H1 (cell line): Measurements from ENCODE around the gene FAM193A. TPM values are rescaled to one million over a fixed set of nuclear protein-coding genes. Genes with fewer than 3 reads are reported as not detected.

ENCODE experiments used
- CTCF ChIA-PET: fragments of 300-600 bp; sonication (Branson Sonifier 250); formaldehyde crosslinking; loops from one replicate; lab custom pipeline; 2021; ENCODE audit not compliant: partially characterized antibody; lab: Charles Lee
- POLR2A ChIA-PET: fragments of 300-600 bp; sonication (Branson Sonifier 250); formaldehyde crosslinking; loops from one replicate; lab custom pipeline; 2021; ENCODE audit warnings: inconsistent platforms; ENCODE audit not compliant: partially characterized antibody; lab: Charles Lee
- DNase-seq, 2 experiments: peaks; one replicate each; pipeline versions ENCODE4 v3.0.0 to v3.0.0-alpha.2; 2010 to 2022; ENCODE audit warnings: low spot score in 2 of 2, low read depth in 1 of 2, mixed read lengths in 1 of 2
- FAIRE-seq: peaks from 2 replicates; lab custom pipeline; 2011; peaks lifted over from hg19 to GRCh38; lab: Jason Lieb, UNC
- H2AFZ ChIP-seq: 2 replicates; pipeline ENCODE4 v1.8.1; 2012; ENCODE audit warnings: low read length, inconsistent platforms
- H2AK5ac ChIP-seq: 2 replicates; pipeline ENCODE4 v1.6.1; 2013; ENCODE audit warnings: low read depth, low read length
- H2BK120ac ChIP-seq: replicated peaks from 2 replicates; pipeline ENCODE3; 2013; ENCODE audit warnings: low read depth, low read length, inconsistent platforms
- H2BK12ac ChIP-seq: 2 replicates; pipeline ENCODE4 v1.6.1; 2013; ENCODE audit warnings: low read depth, low read length
- H2BK15ac ChIP-seq: 2 replicates; pipeline ENCODE4 v1.6.1; 2013; ENCODE audit warnings: low read length
- H2BK20ac ChIP-seq: 2 replicates; pipeline ENCODE4 v1.6.1; 2013; ENCODE audit warnings: low read length
- H2BK5ac ChIP-seq: 2 replicates; pipeline ENCODE4 v1.6.1; 2013; ENCODE audit warnings: low read depth, low read length
- H3K14ac ChIP-seq: 2 replicates; pipeline ENCODE4 v1.6.1; 2013; ENCODE audit warnings: inconsistent platforms; ENCODE audit not compliant: insufficient read length
- H3K18ac ChIP-seq: 2 replicates; pipeline ENCODE4 v1.6.1; 2013; ENCODE audit warnings: low read length; ENCODE audit errors: extremely low read depth
- H3K23ac ChIP-seq: 2 replicates; pipeline ENCODE4 v1.6.1; 2013; ENCODE audit warnings: inconsistent platforms; ENCODE audit not compliant: insufficient read length
- H3K23me2 ChIP-seq: 2 replicates; pipeline ENCODE4 v1.6.1; 2013; ENCODE audit warnings: low read depth, low read length
- H3K27ac ChIP-seq: 2 replicates; pipeline ENCODE4 v1.6.1; 2011; ENCODE audit warnings: low read depth, low read length, inconsistent platforms
- H3K27me3 ChIP-seq, 4 experiments: replicated peaks in 1 of 4; 1 replicate in 1 of 4; 2 replicates in 3 of 4; pipeline versions ENCODE4 v1.6.1 to v1.8.1; 2011 to 2013; ENCODE audit warnings: low read length in 3 of 4, mild to moderate bottlenecking in 3 of 4, inconsistent platforms in 2 of 4, mixed read lengths in 2 of 4, moderate library complexity in 1 of 4; ENCODE audit not compliant: control insufficient read depth in 3 of 4, insufficient read depth in 3 of 4; ENCODE audit errors: extremely low read depth in 1 of 4
- H3K36me3 ChIP-seq, 4 experiments: 2 replicates each; pipeline versions ENCODE4 v1.6.1 to v1.8.1; 2011 to 2013; ENCODE audit warnings: mild to moderate bottlenecking in 4 of 4, low read length in 3 of 4, moderate library complexity in 2 of 4, control low read depth in 1 of 4, inconsistent platforms in 1 of 4; ENCODE audit not compliant: insufficient read depth in 4 of 4, control insufficient read depth in 2 of 4
- H3K4ac ChIP-seq: replicated peaks from 2 replicates; pipeline ENCODE3; 2013; ENCODE audit warnings: low read length, low read depth, mixed read lengths, inconsistent platforms; ENCODE audit not compliant: insufficient read length
- H3K4me1 ChIP-seq, 4 experiments: replicated peaks in 1 of 4; 1 replicate in 1 of 4; 2 replicates in 3 of 4; pipeline versions ENCODE4 v1.6.1 to v1.8.1; 2011 to 2013; ENCODE audit warnings: low read length in 3 of 4, inconsistent platforms in 2 of 4, mixed read lengths in 1 of 4; ENCODE audit not compliant: insufficient read depth in 4 of 4, control insufficient read depth in 3 of 4
- H3K4me2 ChIP-seq, 2 experiments: 2 replicates each; pipeline versions ENCODE4 v1.6.1 to v1.8.1; 2011 to 2013; ENCODE audit warnings: low read depth in 2 of 2, low read length in 2 of 2, control low read depth in 1 of 2, inconsistent platforms in 1 of 2, mild to moderate bottlenecking in 1 of 2; ENCODE audit not compliant: insufficient read depth in 1 of 2
- H3K4me3 ChIP-seq, 4 experiments: fragments of 200-600, 300-600 bp in 1 of 4; sonication (generic), shearing (Covaris generic), sonication (Bioruptor Twin) in 1 of 4; 2 replicates each; pipeline versions ENCODE4 v1.5.1 to v1.8.1; 2011 to 2016; ENCODE audit warnings: low read length in 4 of 4, low read depth in 3 of 4, control low read depth in 2 of 4, inconsistent platforms in 2 of 4, mild to moderate bottlenecking in 2 of 4, mixed read lengths in 1 of 4, moderate library complexity in 1 of 4; ENCODE audit not compliant: insufficient read depth in 2 of 4; ENCODE audit errors: extremely low read depth in 1 of 4
- H3K56ac ChIP-seq: replicated peaks from 2 replicates; pipeline ENCODE3; 2013; ENCODE audit warnings: low read depth, mild to moderate bottlenecking, mixed read lengths, low read length, inconsistent platforms; ENCODE audit not compliant: insufficient read length
- H3K79me1 ChIP-seq: 2 replicates; pipeline ENCODE4 v1.6.1; 2013; ENCODE audit warnings: low read depth, low read length, control low read depth
- H3K79me2 ChIP-seq, 2 experiments: 2 replicates each; pipeline versions ENCODE4 v1.6.1 to v1.8.1; 2012 to 2013; ENCODE audit warnings: low read length in 2 of 2, mild to moderate bottlenecking in 2 of 2, inconsistent platforms in 1 of 2; ENCODE audit not compliant: insufficient read depth in 2 of 2, control insufficient read depth in 1 of 2
- H3K9ac ChIP-seq, 4 experiments: replicated peaks in 1 of 4; 1 replicate in 1 of 4; 2 replicates in 3 of 4; pipeline versions ENCODE4 v1.6.1 to v1.8.1; 2011 to 2013; ENCODE audit warnings: low read depth in 3 of 4, low read length in 3 of 4, control low read depth in 2 of 4, mild to moderate bottlenecking in 2 of 4, moderate library complexity in 2 of 4, inconsistent platforms in 1 of 4; ENCODE audit errors: extremely low read depth in 1 of 4
- H3K9me3 ChIP-seq, 2 experiments: 2 replicates each; pipeline versions ENCODE4 v1.6.1 to v1.8.1; 2012 to 2013; ENCODE audit warnings: mild to moderate bottlenecking in 2 of 2, moderate library complexity in 2 of 2, control low read depth in 1 of 2, inconsistent platforms in 1 of 2, low read depth in 1 of 2, low read length in 1 of 2, mixed read lengths in 1 of 2; ENCODE audit not compliant: insufficient read depth in 2 of 2
- H4K20me1 ChIP-seq, 2 experiments: replicated peaks in 1 of 2; 2 replicates each; pipeline versions ENCODE3 to v1.8.1; 2011 to 2013; ENCODE audit warnings: inconsistent platforms in 2 of 2, low read length in 2 of 2, mild to moderate bottlenecking in 1 of 2; ENCODE audit not compliant: insufficient read depth in 2 of 2, control insufficient read depth in 1 of 2
- H4K5ac ChIP-seq: 2 replicates; pipeline ENCODE4 v1.6.1; 2013; ENCODE audit warnings: low read length, low read depth, mixed read lengths, inconsistent platforms; ENCODE audit not compliant: insufficient read length
- H4K8ac ChIP-seq: 2 replicates; pipeline ENCODE4 v1.8.0; 2013; ENCODE audit warnings: mild to moderate bottlenecking, moderate library complexity, low read length, inconsistent platforms; ENCODE audit not compliant: insufficient read depth; ENCODE audit errors: extremely low read depth
- H4K91ac ChIP-seq: replicated peaks from 2 replicates; pipeline ENCODE3; 2013; ENCODE audit warnings: low read length, mixed read lengths, inconsistent platforms; ENCODE audit not compliant: insufficient read length
- ATF2 ChIP-seq: IDR thresholded peaks from 2 replicates; pipeline ENCODE4 v1.6.1; 2012; ENCODE audit warnings: low read length, inconsistent platforms
- E2F6 ChIP-seq: IDR thresholded peaks from 2 replicates; pipeline ENCODE4 v1.6.1; 2012; ENCODE audit warnings: inconsistent platforms
- EGR1 ChIP-seq: IDR thresholded peaks from 2 replicates; pipeline ENCODE4 v1.6.1; 2011; ENCODE audit warnings: low read depth, low read length, borderline replicate concordance
- FOSL1 ChIP-seq: IDR thresholded peaks from 2 replicates; pipeline ENCODE4 v1.6.1; 2011; ENCODE audit warnings: mild to moderate bottlenecking, low read depth, low read length, moderate library complexity; ENCODE audit not compliant: insufficient read depth
- NANOG ChIP-seq: IDR thresholded peaks from 2 replicates; pipeline ENCODE4 v1.6.1; 2011; ENCODE audit warnings: low read length, low read depth, mild to moderate bottlenecking, inconsistent platforms; ENCODE audit not compliant: insufficient read depth, poor library complexity, severe bottlenecking
- POU5F1 ChIP-seq: IDR thresholded peaks from 2 replicates; pipeline ENCODE4 v1.6.1; 2011; ENCODE audit warnings: low read depth, mild to moderate bottlenecking, low read length, moderate library complexity
- RFX5 ChIP-seq: IDR thresholded peaks from 2 replicates; pipeline ENCODE4 v1.6.1; 2011; ENCODE audit warnings: low read depth, low read length, improper control_type of control experiment, borderline replicate concordance
- RXRA ChIP-seq: IDR thresholded peaks from 2 replicates; pipeline ENCODE4 v1.6.1; 2011; ENCODE audit warnings: low read depth, mild to moderate bottlenecking, low read length, moderate library complexity; ENCODE audit not compliant: insufficient read depth
- SAP30 ChIP-seq: fragments of 300-600 bp; sonication (generic); IDR thresholded peaks from 2 replicates; pipeline ENCODE4 v1.7.1; 2012; ENCODE audit warnings: low read length, moderate library complexity, mild to moderate bottlenecking, inconsistent platforms; ENCODE audit not compliant: insufficient read depth, insufficient replicate concordance
- TAF7 ChIP-seq: optimal IDR thresholded peaks from 2 replicates; pipeline ENCODE3; 2011; ENCODE audit warnings: low read depth, mild to moderate bottlenecking, inconsistent platforms, low read length, moderate library complexity, borderline replicate concordance
- TCF12 ChIP-seq: IDR thresholded peaks from 2 replicates; pipeline ENCODE4 v1.6.1; 2011; ENCODE audit warnings: low read depth, mild to moderate bottlenecking, low read length
- WGBS, 2 experiments: shearing (Covaris generic) in 1 of 2; methylation state at CpG; one replicate each; pipeline versions ENCODE4 v1.1.6 to v1.1.7; 2013 to 2015; ENCODE audit warnings: low lambda C conversion rate in 2 of 2, mixed read lengths in 2 of 2, inconsistent platforms in 1 of 2, low coverage in 1 of 2, missing lambda C conversion rate in 1 of 2; ENCODE audit not compliant: insufficient replicate concordance in 2 of 2, insufficient coverage in 1 of 2, insufficient read length in 1 of 2; ENCODE audit errors: extremely low coverage in 1 of 2, missing lambda C conversion rate in 1 of 2; 5-methylcytosine and 5-hydroxymethylcytosine counted together
- polyA plus RNA-seq, 7 experiments: library from polyadenylated mRNA; depleted of rRNA in 3 of 7; stranded (reverse) in 5 of 7; unstranded in 2 of 7; fragments of >200 nt in 5 of 7; fragments of 200-250 nt in 2 of 7; gene quantifications; 1 replicate in 5 of 7; 2 replicates in 1 of 7; 4 replicates in 1 of 7; pipeline versions ENCODE4 v1.2.1 to v1.2.3, GENCODE V29; 2011 to 2013; ENCODE audit warnings: missing spikeins in 2 of 7, mixed read lengths in 2 of 7
- total RNA-seq: library from RNA; stranded (reverse); fragmentation: NEBNext Ultra II Directional; extraction: Animal tissue kit (Norgen Biotek cat#: 25700); gene quantifications from 2 replicates; pipeline ENCODE4 v1.2.1, GENCODE V29; 2021

The FAM193A gene
- total and polyA plus RNA-seq, 2 of the 8 experiments (the other 6 are each of a cell fraction or from before 2014, with no cell fraction given), result 8.7 to 26.2 TPM

DNA sequence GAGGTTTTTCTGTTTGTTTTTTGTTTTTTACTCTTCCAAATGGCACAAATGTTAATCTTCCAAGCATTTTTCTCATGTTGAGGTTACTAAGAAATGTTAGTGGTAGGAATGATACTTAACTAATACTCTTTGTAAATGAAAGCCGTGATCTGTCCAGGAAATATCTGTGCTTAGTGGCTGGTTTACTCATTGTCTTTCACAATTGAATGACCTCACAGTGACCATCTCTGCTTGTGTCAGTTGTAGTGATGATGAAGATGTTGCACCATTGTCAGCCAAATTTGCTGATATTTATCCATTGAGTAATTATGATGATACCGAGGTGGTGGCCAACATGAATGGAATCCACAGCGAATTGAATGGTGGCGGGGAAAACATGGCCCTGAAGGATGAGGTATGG lies 126.2 kb downstream of the FAM193A start:
- no peak overlapping the region for H4K5ac ChIP-seq
- no peak overlapping the region for H3K4ac ChIP-seq
- FAIRE-seq (no peak), DNase-seq (no peak)
- H3K4me2 ChIP-seq, result no peak overlapping the region
- H2AFZ ChIP-seq, result no peak overlapping the region
- 0 out of 4 replicates have a peak, but pooled peaks cover 0 to 3% of the 10 kb centered on the region in 2 experiments for H3K79me2 ChIP-seq
- no peak overlapping the region for H3K9ac ChIP-seq
- H3K14ac ChIP-seq, result no peak overlapping the region
- no peak overlapping the region for H3K23ac ChIP-seq
- no peaks in the 10 kb centered on the region for H3K23me2 ChIP-seq
- no peak overlapping the region for H2BK15ac ChIP-seq
- H3K56ac ChIP-seq, result no peak overlapping the region
- whole genome bisulfite sequencing, 2 experiments, result 98% methylated on average over 4 of the region's 4 CpGs; no CpG with 5 or more reads in 1 of the 2 experiments
- peaks cover 0 to 41% (median 33%) of the 10 kb centered on the region in 4 experiments; a peak in 7 of 8 replicates for H3K36me3 ChIP-seq
- peaks cover 2% of the 10 kb centered on the region; the same call in 1 of the 2 replicates for H3K79me1 ChIP-seq
- no peak overlapping the region for H2BK120ac ChIP-seq
- H2BK5ac ChIP-seq, result no peak overlapping the region
- H4K8ac ChIP-seq, result no peak overlapping the region
- no peaks in the 10 kb centered on the region for H3K27me3 ChIP-seq
- H3K27ac ChIP-seq, result no peak overlapping the region
- no peak overlapping the region for H3K4me3 ChIP-seq
- no peak overlapping the region for H2BK12ac ChIP-seq
- no peaks in the 10 kb centered on the region for H3K4me1 ChIP-seq
- CTCF ChIA-PET, result interaction anchor here (1.2 kb wide), 1 partner anchor 969 kb away, joined by 3 read pairs; no protein-coding TSS in a partner anchor
- H4K20me1 ChIP-seq, result no peaks in the 10 kb centered on the region
- H3K9me3 ChIP-seq, result no peaks in the 10 kb centered on the region
- H3K18ac ChIP-seq, result no peak overlapping the region
- H4K91ac ChIP-seq, result no peak overlapping the region
- POLR2A ChIA-PET, result no interaction called here
- H2AK5ac ChIP-seq, result no peak overlapping the region
- H2BK20ac ChIP-seq, result no peak overlapping the region
- no peak for TF ChIP-seq SAP30
- no peak for TF ChIP-seq FOSL1
- no peak for TF ChIP-seq TAF7
- no peak for TF ChIP-seq ATF2
- no peak for TF ChIP-seq RFX5
- no peak for TF ChIP-seq RXRA
- no peak for TF ChIP-seq POU5F1
- TF ChIP-seq EGR1, result no peak
- TF ChIP-seq TCF12, result no peak
- no peak for TF ChIP-seq E2F6
- TF ChIP-seq NANOG, result no peak
